ENCODE data around the gene TST. TPM values are rescaled to one million over a fixed set of nuclear protein-coding genes. Genes with fewer than 3 reads are reported as not detected.

The TST gene
- total RNA-seq, 4 donors from 2014 or later: 47.9 to 114 (median 62.5) TPM

DNA sequence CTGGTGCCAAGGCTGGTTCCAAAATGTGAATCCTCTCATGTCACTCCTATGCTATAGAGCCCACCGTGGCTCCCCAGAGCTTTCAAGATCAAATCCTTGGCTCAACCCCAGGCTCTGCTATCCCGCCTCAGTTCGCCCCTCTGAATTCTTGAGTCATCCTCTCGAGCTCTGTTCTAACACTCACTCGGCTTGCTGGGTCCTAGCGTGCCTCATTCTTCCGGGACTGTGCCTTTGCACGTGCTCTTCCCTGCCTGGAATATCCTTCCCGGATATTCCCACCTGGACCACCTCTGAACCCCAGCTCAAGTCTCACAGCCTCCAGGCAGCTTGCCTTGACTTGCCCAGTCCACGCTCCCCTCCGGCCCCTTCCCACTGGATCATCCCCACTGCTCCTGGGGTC, 45.3 kb upstream of the TST start:
- H3K4me3 ChIP-seq (ENCODE audit: low read depth, poor library complexity, severe bottlenecking): no peak overlapping the region
- whole genome bisulfite sequencing, 2 donors: 85 to 86% methylated on average over 11 of the region's 11 CpGs
- intact Hi-C loops (cut with DNase I; ENCODE audit: low total_unique reads): no loop called here
- TF ChIP-seq, protein P1, sequence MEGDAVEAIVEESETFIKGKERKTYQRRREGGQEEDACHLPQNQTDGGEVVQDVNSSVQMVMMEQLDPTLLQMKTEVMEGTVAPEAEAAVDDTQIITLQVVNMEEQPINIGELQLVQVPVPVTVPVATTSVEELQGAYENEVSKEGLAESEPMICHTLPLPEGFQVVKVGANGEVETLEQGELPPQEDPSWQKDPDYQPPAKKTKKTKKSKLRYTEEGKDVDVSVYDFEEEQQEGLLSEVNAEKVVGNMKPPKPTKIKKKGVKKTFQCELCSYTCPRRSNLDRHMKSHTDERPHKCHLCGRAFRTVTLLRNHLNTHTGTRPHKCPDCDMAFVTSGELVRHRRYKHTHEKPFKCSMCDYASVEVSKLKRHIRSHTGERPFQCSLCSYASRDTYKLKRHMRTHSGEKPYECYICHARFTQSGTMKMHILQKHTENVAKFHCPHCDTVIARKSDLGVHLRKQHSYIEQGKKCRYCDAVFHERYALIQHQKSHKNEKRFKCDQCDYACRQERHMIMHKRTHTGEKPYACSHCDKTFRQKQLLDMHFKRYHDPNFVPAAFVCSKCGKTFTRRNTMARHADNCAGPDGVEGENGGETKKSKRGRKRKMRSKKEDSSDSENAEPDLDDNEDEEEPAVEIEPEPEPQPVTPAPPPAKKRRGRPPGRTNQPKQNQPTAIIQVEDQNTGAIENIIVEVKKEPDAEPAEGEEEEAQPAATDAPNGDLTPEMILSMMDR (IDR thresholded peaks at IDR 0.05): no peak
- no peak for TF ChIP-seq POLR2A (IDR thresholded peaks at IDR 0.05)
- no peak for DNase-seq (ENCODE audit: low spot score in 2 of 2)

DNA sequence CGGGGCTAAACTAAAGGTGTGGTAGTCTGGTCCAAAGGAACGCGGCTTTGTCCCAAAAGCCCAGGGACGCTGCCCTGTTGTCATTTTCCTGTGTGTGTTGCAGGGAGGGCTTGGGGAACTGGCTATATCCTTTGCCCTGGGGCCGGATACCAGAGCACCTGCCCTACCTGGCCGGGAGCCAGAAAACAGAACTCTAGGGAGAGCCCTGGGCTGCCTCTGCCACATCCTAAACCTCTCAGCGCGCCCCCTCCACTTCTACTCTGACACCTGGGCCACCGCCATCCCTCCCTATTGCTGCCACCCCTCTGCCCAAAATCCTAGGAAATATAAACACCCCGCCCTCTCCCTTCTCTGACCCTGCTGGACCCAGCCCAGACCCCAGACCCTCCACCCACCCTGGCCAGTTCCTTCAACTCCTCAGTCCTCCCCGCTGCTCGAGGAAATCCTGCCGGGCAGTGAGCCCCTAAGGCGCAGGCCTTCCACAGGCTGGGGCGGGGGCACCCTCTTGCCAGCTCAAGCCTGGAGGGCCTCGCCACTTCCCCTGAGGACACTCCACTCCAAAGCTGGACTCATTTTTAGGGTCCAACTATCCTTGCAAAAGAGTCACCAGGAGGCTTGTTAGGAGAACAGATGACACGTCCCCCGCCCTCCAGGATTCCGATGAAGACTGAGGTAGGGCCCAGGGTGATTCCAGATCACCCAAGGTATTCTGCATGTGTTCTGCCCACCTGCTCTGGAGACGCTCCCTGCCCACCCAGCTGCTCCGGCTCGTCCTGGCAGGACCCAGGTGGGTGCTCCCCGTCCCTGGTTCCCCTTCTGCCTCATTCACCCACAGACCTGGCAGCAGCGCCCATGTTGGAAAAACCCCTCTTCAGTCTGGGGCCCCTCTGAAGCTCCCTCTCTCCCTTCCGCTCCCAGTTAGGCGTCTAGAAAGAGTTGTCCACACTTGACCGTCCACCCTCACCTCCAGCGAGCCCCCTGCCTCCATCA, 44.5 kb upstream of the TST start:
- TF ChIP-seq POLR2A (IDR thresholded peaks at IDR 0.05): no peak
- TF ChIP-seq, protein P1 (IDR thresholded peaks at IDR 0.05): no peak
- no peak overlapping the region for H3K4me3 ChIP-seq (ENCODE audit: low read depth, poor library complexity, severe bottlenecking)
- 85 to 86% methylated on average over 26 to 28 of the region's 28 CpGs for WGBS, 2 donors
- DNase-seq (ENCODE audit: low spot score in 2 of 2): no peak
- intact Hi-C loops (cut with DNase I; ENCODE audit: low total_unique reads): no loop called here

DNA sequence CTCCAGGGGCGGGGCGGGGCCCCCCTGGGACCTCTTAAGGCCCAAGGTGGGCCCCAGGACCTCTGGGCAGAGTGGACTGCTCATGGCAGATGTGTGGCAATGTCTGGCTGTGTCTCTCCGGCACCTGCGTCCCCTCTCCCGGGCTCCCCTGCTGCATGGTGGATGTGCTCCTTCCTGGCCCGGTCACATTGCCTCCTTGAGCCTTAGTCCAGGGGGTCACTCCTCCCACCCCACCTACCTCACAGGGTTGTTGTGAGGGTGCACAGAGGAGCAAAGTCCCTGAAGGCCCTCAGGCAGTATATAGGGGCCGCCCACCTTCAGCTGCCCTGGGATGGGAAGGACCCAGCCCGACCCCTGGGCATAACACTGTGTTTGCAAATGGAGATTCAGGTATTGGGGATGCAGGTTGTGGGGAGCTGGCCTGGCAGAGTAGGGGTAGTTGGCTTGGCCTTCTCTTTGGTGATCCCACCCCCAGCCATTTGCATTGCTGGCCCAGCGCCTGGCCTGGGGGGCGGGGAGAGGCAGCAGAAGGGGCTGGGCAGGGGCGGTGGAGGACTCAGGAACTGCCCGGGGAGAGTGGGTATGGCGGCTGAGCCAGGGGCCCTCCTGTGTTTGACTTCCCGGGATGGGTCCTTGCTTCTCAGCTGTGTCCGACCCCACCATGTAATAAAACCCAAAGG, 43.6 kb upstream of the TST start:
- WGBS, 2 donors: 78 to 81% methylated on average over 9 to 15 of the region's 15 CpGs
- no peak for TF ChIP-seq POLR2A (IDR thresholded peaks at IDR 0.05)
- TF ChIP-seq, protein P1 (IDR thresholded peaks at IDR 0.05): no peak
- no peak for DNase-seq (ENCODE audit: low spot score in 2 of 2)
- no peak overlapping the region for H3K4me3 ChIP-seq (ENCODE audit: low read depth, poor library complexity, severe bottlenecking)
- intact Hi-C loops (cut with DNase I; ENCODE audit: low total_unique reads): no loop called here

DNA sequence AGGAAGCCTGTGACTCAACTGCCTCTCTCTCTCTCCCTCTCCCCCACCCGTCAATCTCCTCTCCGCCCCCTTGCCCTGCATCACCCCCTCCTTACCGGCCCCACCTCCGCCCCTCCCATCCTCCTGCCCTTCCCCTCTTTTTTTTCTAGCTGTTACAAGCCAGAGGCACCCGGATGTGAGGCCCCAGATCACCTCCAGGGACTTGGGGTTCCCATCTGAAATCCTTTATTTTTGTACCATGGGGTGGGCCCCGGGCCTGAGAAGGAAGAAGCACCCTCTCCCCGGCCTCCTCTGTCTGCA, 43.1 kb upstream of the TST start:
- no peak for DNase-seq (ENCODE audit: low spot score in 2 of 2)
- H3K4me3 ChIP-seq (ENCODE audit: low read depth, poor library complexity, severe bottlenecking): no peak overlapping the region
- no peak for TF ChIP-seq POLR2A (IDR thresholded peaks at IDR 0.05)
- intact Hi-C loops (cut with DNase I; ENCODE audit: low total_unique reads): no loop called here
- WGBS, 2 donors: 47 to 59% methylated on average over 7 of the region's 7 CpGs

DNA sequence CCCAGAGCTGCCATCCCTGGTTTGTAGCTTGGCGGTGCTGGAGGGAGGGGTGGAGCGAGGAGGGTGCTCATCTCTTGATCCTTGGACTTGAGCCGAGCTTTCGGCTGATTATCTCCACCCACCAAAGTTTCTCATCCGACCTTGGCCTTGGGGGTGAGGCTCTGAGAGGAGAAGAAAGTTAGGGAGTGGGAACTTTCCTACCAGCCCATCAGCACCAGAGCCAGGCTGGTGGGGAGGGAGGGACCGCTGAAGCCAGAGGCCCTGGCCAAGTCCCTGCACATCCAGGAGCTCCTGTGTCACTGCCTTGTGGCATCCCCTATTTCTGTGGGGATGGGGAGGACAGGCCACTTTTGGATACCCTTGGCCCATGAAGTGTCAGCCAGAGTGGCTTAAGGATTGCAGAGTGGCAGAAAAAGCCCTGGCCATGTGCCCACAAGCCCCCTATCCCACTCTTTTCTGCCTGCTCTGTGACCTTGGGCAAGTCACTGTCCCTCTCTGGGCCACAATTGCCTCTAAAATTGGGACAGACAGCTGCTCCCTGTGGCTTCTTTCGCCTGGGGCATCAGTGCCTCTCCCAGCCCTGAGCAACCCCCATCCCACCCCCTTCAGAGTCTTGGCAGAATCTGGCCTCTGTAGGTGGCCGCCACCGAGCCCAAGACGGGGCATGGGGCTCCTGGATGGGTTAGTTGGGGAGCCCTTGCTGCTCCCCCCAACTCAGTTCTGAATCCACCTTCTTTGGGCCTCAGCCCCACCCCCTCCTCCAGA, 42.5 kb upstream of the TST start:
- intact Hi-C loops (cut with DNase I; ENCODE audit: low total_unique reads): no loop called here
- DNase-seq (ENCODE audit: low spot score in 2 of 2): no peak
- TF ChIP-seq, protein P1 (IDR thresholded peaks at IDR 0.05): no peak
- no peak for TF ChIP-seq POLR2A (IDR thresholded peaks at IDR 0.05)
- 72 to 78% methylated on average over 9 to 10 of the region's 10 CpGs for WGBS, 2 donors
- H3K4me3 ChIP-seq (ENCODE audit: low read depth, poor library complexity, severe bottlenecking): no peak overlapping the region
